GM18907 (cell line): ENCODE data around the gene MMD.
"Not testable (repeated sequence)": the region's sequence is repeated elsewhere in the genome, so short reads cannot be mapped to it uniquely, and the experiment has no call there.

Experiments
- ATAC-seq: cut with Tn5 transposase; IDR thresholded peaks from one replicate; pipeline ENCODE4 v1.9.1; 2021; ENCODE audit warnings: mild to moderate bottlenecking, moderate library complexity; ENCODE audit not compliant: unreplicated experiment

MMD gene

GRCh38 chr17:55421179-55421934, at the start of gene MMD:
Gene MMD, minus strand, starts transcription at chr17:55421835. Its CDS starts 140 bp downstream, at chr17:55421695.
- peak; percentile 27 for ATAC-seq

GRCh38 chr17:55466671-55467070, 45.0 kb upstream of the MMD start:
- ATAC-seq = no peak

- not testable (repeated sequence) for ATAC-seq
Observed at GRCh38 chr17:55465771-55466170, 44.1 kb upstream of the MMD start.

GRCh38 chr17:55463600-55463999, 42.0 kb upstream of the MMD start:
- ATAC-seq = peak; percentile 66

GRCh38 chr17:55462711-55463110, 41.1 kb upstream of the MMD start:
- no peak for ATAC-seq

- ATAC-seq = no peak
Observed at GRCh38 chr17:55462234-55462633, 40.6 kb upstream of the MMD start.

GRCh38 chr17:55458978-55459377, 37.3 kb upstream of the MMD start:
- peak; percentile 66 for ATAC-seq

GRCh38 chr17:55458287-55458900, 36.8 kb upstream of the MMD start:
- no peak for ATAC-seq

GRCh38 chr17:55456307-55457240, 34.9 kb upstream of the MMD start:
- no peak for ATAC-seq

- no peak for ATAC-seq
Observed at GRCh38 chr17:55454906-55455474, 33.4 kb upstream of the MMD start.

GRCh38 chr17:55453839-55454557, 32.4 kb upstream of the MMD start:
- no peak for ATAC-seq

GRCh38 chr17:55452139-55452790, 30.6 kb upstream of the MMD start:
- peak; percentile 88 for ATAC-seq

- no peak for ATAC-seq
Observed at GRCh38 chr17:55451758-55452138, 30.1 kb upstream of the MMD start.

GRCh38 chr17:55451203-55451641, 29.6 kb upstream of the MMD start:
- ATAC-seq = no peak

GRCh38 chr17:55450232-55450825, 28.7 kb upstream of the MMD start:
- ATAC-seq = no peak

GRCh38 chr17:55448681-55449080, 27.0 kb upstream of the MMD start:
- no peak for ATAC-seq

GRCh38 chr17:55446581-55447205, 25.1 kb upstream of the MMD start:
- ATAC-seq = no peak

- not testable (repeated sequence) for ATAC-seq
Observed at GRCh38 chr17:55446004-55446403, 24.4 kb upstream of the MMD start.
